ENCODE results near the gene MED19.

- no peak for TF ChIP-seq ZFP30 (CRISPR knock-in tag; IDR thresholded peaks at IDR 0.05)
- TF ChIP-seq RARB (CRISPR knock-in tag; IDR thresholded peaks at IDR 0.05), result no peak
- no peak for TF ChIP-seq CREB5 (CRISPR knock-in tag; IDR thresholded peaks at IDR 0.05; ENCODE audit: low read depth)
- TF ChIP-seq, protein P1, sequence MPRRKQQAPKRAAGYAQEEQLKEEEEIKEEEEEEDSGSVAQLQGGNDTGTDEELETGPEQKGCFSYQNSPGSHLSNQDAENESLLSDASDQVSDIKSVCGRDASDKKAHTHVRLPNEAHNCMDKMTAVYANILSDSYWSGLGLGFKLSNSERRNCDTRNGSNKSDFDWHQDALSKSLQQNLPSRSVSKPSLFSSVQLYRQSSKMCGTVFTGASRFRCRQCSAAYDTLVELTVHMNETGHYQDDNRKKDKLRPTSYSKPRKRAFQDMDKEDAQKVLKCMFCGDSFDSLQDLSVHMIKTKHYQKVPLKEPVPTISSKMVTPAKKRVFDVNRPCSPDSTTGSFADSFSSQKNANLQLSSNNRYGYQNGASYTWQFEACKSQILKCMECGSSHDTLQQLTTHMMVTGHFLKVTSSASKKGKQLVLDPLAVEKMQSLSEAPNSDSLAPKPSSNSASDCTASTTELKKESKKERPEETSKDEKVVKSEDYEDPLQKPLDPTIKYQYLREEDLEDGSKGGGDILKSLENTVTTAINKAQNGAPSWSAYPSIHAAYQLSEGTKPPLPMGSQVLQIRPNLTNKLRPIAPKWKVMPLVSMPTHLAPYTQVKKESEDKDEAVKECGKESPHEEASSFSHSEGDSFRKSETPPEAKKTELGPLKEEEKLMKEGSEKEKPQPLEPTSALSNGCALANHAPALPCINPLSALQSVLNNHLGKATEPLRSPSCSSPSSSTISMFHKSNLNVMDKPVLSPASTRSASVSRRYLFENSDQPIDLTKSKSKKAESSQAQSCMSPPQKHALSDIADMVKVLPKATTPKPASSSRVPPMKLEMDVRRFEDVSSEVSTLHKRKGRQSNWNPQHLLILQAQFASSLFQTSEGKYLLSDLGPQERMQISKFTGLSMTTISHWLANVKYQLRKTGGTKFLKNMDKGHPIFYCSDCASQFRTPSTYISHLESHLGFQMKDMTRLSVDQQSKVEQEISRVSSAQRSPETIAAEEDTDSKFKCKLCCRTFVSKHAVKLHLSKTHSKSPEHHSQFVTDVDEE (CRISPR knock-in tag; IDR thresholded peaks at IDR 0.05), result no peak
- no peak for TF ChIP-seq OSR1 (CRISPR knock-in tag; IDR thresholded peaks at IDR 0.05)
- no peak for TF ChIP-seq ARNTL (CRISPR knock-in tag; IDR thresholded peaks at IDR 0.05; ENCODE audit: borderline replicate concordance, low read depth)
- TF ChIP-seq BACH2 (CRISPR knock-in tag; IDR thresholded peaks at IDR 0.05; ENCODE audit: borderline replicate concordance), result no peak
- no peak for TF ChIP-seq CSDC2 (CRISPR knock-in tag; IDR thresholded peaks at IDR 0.05)
- TF ChIP-seq ZFP3 (CRISPR knock-in tag; IDR thresholded peaks at IDR 0.05), result no peak
Measured at GRCh38 chr11:57668434-57668782, 43.6 kb downstream of the MED19 start.

Data from SK-N-SH treated with all-trans-retinoic acid at 6 μM for 48 hours (cell line).